GM15510 (cell line): ENCODE results near the gene HSPB7.

Experiments used
- POLR2A ChIP-seq: IDR thresholded peaks from 3 replicates; pipeline ENCODE4 v1.6.1; 2011; ENCODE audit warnings: borderline replicate concordance; ENCODE audit not compliant: insufficient read length; ENCODE audit errors: extremely low read depth

Gene HSPB7

GRCh38 chr1:15992582-15993500, 25.0 kb downstream of the HSPB7 start:
- TF ChIP-seq POLR2A = no peak

- TF ChIP-seq POLR2A = no peak
These were observed 25.7 kb downstream of the HSPB7 start for GRCh38 chr1:15992187-15992553.

GRCh38 chr1:15991427-15992186, 26.2 kb downstream of the HSPB7 start:
- TF ChIP-seq POLR2A = no peak

GRCh38 chr1:15989776-15990175, 28.1 kb downstream of the HSPB7 start:
- no peak for TF ChIP-seq POLR2A

GRCh38 chr1:15988856-15989736, 28.7 kb downstream of the HSPB7 start:
- TF ChIP-seq POLR2A = no peak

- TF ChIP-seq POLR2A = no peak
These were observed 32.1 kb downstream of the HSPB7 start for GRCh38 chr1:15985611-15986297.

- TF ChIP-seq POLR2A = no peak
These were observed 34.6 kb downstream of the HSPB7 start for GRCh38 chr1:15983275-15983674.

GRCh38 chr1:15981679-15982078, 36.2 kb downstream of the HSPB7 start:
- TF ChIP-seq POLR2A = no peak

- TF ChIP-seq POLR2A = peak; percentile 67
These were observed 41.8 kb downstream of the HSPB7 start, which contains the start of gene ZBTB17 for GRCh38 chr1:15975805-15976680. TSS of gene ZBTB17 (minus strand) at chr1:15976101. CDS start at chr1:15948495, 27,606 bp downstream.

GRCh38 chr1:15975358-15975804, 42.5 kb downstream of the HSPB7 start:
- TF ChIP-seq POLR2A = peak; percentile 43

- TF ChIP-seq POLR2A = no peak
These were observed 43.0 kb downstream of the HSPB7 start for GRCh38 chr1:15974855-15975254.

- no peak for TF ChIP-seq POLR2A
These were observed 44.1 kb downstream of the HSPB7 start for GRCh38 chr1:15973772-15974171.

- TF ChIP-seq POLR2A = no peak
These were observed 45.4 kb downstream of the HSPB7 start for GRCh38 chr1:15972409-15972808.
